ENCODE measurements around the gene TMEM175. TPM values are rescaled to one million over a fixed set of nuclear protein-coding genes. Genes with fewer than 3 reads are reported as not detected.
A peak's percentile ranks its signal among the peaks of the same experiment; 100 is the strongest.

Gene TMEM175
- total and polyA plus RNA-seq, 5 donors from 2014 or later: 12.1 to 46.0 (median 14.6) TPM

- Mint-ChIP-seq H3K9me3 (no peaks in the 10 kb centered on the region), H3K36me3 (no peaks in the 10 kb centered on the region), H3K4me1 (peaks cover 0 to 10% (median 0%) of the 10 kb centered on the region in 4 donors), H3K27ac (no peak within 1 kb of the TSS), H3K27me3 (peaks cover 7% of the 10 kb centered on the region), H3K4me3 (no peak within 1 kb of the TSS)
- Histone ChIP-seq H3K9me3 (ENCODE audit: control insufficient read depth in 2 of 2, low read length in 2 of 2) (no peaks in the 10 kb centered on the region), H3K36me3 (ENCODE audit: control insufficient read depth, insufficient read depth, low read length) (peaks cover 9% of the 10 kb centered on the region), H3K27me3 (ENCODE audit: control insufficient read depth, insufficient read depth, low read length) (no peaks in the 10 kb centered on the region), H3K4me1 (ENCODE audit: control insufficient read depth, insufficient read depth, low read length, poor library complexity, severe bottlenecking) (peaks cover 13% of the 10 kb centered on the region), H3K27ac (ENCODE audit: insufficient read depth, low read length, poor library complexity, severe bottlenecking) (no peak within 1 kb of the TSS), H3K4me3 (ENCODE audit: low read depth, low read length) (no peak within 1 kb of the TSS)
- no peak for ATAC-seq (ENCODE audit: low read depth in 2 of 2)
- no peak for DNase-seq
Observed at GRCh38 chr4:993111-994029, 61.1 kb downstream of the TMEM175 start, which contains the start of gene SLC26A1. TSS of gene SLC26A1 (minus strand) at chr4:993404. CDS start at chr4:991703, 1,701 bp downstream.

GRCh38 chr4:995311-996026, 63.2 kb downstream of the TMEM175 start:
- Mint-ChIP-seq H3K4me3 (peak overlapping the region in 1 of 4 donors; percentile 19), H3K36me3 (no peaks in the 10 kb centered on the region), H3K4me1 (peaks cover 0 to 16% (median 0%) of the 10 kb centered on the region in 4 donors), H3K27ac (no peak overlapping the region), H3K27me3 (peaks cover 21% of the 10 kb centered on the region), H3K9me3 (peaks cover 0 to 2% (median 0%) of the 10 kb centered on the region in 7 donors)
- Histone ChIP-seq H3K36me3 (ENCODE audit: control insufficient read depth, insufficient read depth, low read length) (peaks cover 4% of the 10 kb centered on the region), H3K27me3 (ENCODE audit: control insufficient read depth, insufficient read depth, low read length) (no peaks in the 10 kb centered on the region), H3K27ac (ENCODE audit: insufficient read depth, low read length, poor library complexity, severe bottlenecking) (no peak overlapping the region), H3K4me1 (ENCODE audit: control insufficient read depth, insufficient read depth, low read length, poor library complexity, severe bottlenecking) (peaks cover 13% of the 10 kb centered on the region), H3K4me3 (ENCODE audit: low read depth, low read length) (no peak overlapping the region), H3K9me3 (ENCODE audit: control insufficient read depth in 2 of 2, low read length in 2 of 2) (no peaks in the 10 kb centered on the region)
- DNase-seq: no peak
- no peak for ATAC-seq (ENCODE audit: low read depth in 2 of 2)

DNA sequence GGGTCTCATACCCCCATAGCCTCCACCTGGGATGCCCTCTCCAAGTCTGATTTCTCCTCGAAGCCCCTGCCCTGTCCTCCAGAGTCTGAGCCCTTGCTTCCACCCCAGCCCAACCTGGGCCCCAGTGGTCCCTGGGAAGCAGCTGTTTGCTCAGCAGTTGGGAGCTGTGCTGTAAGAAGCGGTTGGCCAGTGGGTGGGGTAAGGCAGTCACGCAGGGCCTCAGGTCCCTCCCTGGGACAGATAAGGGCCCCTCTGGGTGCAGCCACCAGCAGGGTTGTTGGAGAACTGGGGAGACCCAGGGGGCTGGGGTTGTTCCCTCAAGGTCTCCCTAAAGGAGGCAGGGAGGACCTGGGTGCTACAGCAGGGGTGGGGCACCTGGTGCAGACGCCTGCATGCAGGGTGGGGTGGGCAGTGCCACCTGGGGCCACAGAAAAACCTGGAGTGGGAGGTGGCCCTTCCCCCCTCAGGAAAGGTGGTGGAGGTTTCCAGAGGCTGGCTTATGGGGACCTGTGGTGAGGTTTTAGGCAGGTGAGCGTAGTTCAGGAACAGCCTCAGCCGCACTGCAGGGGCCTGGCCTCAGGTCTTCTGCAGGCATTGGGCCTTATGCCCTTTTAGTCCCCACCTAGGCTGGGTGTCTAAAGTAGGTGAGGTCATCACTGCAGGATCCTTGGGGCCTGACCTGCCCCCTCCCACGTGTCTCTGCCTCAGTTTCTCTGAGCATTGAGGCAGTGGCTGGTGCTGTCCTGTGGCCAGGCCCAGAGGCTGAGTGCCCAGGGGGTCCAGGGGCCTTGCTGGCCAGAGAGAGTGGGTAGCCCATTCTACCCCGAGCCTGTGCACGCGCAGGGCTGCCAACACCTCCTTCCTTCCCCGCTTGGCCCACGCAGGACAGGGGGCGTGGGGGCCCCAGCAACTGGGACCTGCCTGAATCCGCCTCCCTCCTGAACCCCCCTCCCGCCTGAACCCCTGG, 64.1 kb downstream of the TMEM175 start:
- Histone ChIP-seq H3K27me3 (ENCODE audit: control insufficient read depth, insufficient read depth, low read length) (no peaks in the 10 kb centered on the region), H3K27ac (ENCODE audit: insufficient read depth, low read length, poor library complexity, severe bottlenecking) (no peak overlapping the region), H3K4me3 (ENCODE audit: low read depth, low read length) (no peak overlapping the region), H3K9me3 (ENCODE audit: control insufficient read depth in 2 of 2, low read length in 2 of 2) (no peaks in the 10 kb centered on the region), H3K36me3 (ENCODE audit: control insufficient read depth, insufficient read depth, low read length) (no peaks in the 10 kb centered on the region), H3K4me1 (ENCODE audit: control insufficient read depth, insufficient read depth, low read length, poor library complexity, severe bottlenecking) (peaks cover 13% of the 10 kb centered on the region)
- DNase-seq: no peak
- Mint-ChIP-seq H3K27ac (peak overlapping the region in 1 of 3 donors; percentile 56), H3K4me3 (peak overlapping the region in 1 of 4 donors; percentile 19), H3K4me1 (peaks cover 0 to 17% (median 0%) of the 10 kb centered on the region in 4 donors), H3K36me3 (no peaks in the 10 kb centered on the region), H3K27me3 (peaks cover 21% of the 10 kb centered on the region), H3K9me3 (peaks cover 0 to 2% (median 0%) of the 10 kb centered on the region in 7 donors)
- no peak for ATAC-seq (ENCODE audit: low read depth in 2 of 2)

DNA sequence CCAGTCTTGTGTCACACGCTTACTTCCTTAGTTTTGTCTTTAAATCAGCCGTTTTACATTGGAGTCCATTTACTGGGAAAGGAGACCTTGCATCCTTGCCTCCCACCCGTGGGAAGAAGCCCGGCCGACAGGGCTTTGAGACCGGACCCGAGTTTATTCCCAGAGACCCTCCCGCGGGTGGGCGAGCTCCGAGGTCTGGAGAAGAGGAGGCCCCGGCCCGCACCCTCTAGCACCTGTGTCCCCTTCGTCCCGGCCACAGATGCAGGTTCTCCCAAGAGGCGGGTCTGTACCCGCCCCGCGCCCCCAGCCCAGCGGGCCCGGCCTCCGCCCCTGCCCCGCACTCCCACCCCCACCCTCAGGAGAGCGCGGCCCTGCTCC, 64.7 kb downstream of the TMEM175 start:
- no peak overlapping the region for H3K27ac Mint-ChIP-seq
- no peaks in the 10 kb centered on the region for H3K36me3 Mint-ChIP-seq
- Histone ChIP-seq H3K4me1 (ENCODE audit: control insufficient read depth, insufficient read depth, low read length, poor library complexity, severe bottlenecking) (peaks cover 13% of the 10 kb centered on the region), H3K36me3 (ENCODE audit: control insufficient read depth, insufficient read depth, low read length) (no peaks in the 10 kb centered on the region), H3K27ac (ENCODE audit: insufficient read depth, low read length, poor library complexity, severe bottlenecking) (no peak overlapping the region), H3K4me3 (ENCODE audit: low read depth, low read length) (no peak overlapping the region), H3K9me3 (ENCODE audit: control insufficient read depth in 2 of 2, low read length in 2 of 2) (no peaks in the 10 kb centered on the region), H3K27me3 (ENCODE audit: control insufficient read depth, insufficient read depth, low read length) (no peaks in the 10 kb centered on the region)
- peaks cover 0 to 2% (median 0%) of the 10 kb centered on the region in 7 donors for H3K9me3 Mint-ChIP-seq
- H3K4me3 Mint-ChIP-seq: no peak overlapping the region
- peaks cover 21% of the 10 kb centered on the region for H3K27me3 Mint-ChIP-seq
- ATAC-seq (ENCODE audit: low read depth in 2 of 2) (no peak), DNase-seq (no peak)
- H3K4me1 Mint-ChIP-seq: peaks cover 0 to 19% (median 0%) of the 10 kb centered on the region in 4 donors

- peak overlapping the region in 2 of 4 donors; percentile 19 to 62 for H3K4me3 Mint-ChIP-seq
- Histone ChIP-seq H3K27me3 (ENCODE audit: control insufficient read depth, insufficient read depth, low read length) (no peaks in the 10 kb centered on the region), H3K4me1 (ENCODE audit: control insufficient read depth, insufficient read depth, low read length, poor library complexity, severe bottlenecking) (peaks cover 15% of the 10 kb centered on the region), H3K4me3 (ENCODE audit: low read depth, low read length) (no peak overlapping the region), H3K36me3 (ENCODE audit: control insufficient read depth, insufficient read depth, low read length) (no peaks in the 10 kb centered on the region), H3K9me3 (ENCODE audit: control insufficient read depth in 2 of 2, low read length in 2 of 2) (no peaks in the 10 kb centered on the region), H3K27ac (ENCODE audit: insufficient read depth, low read length, poor library complexity, severe bottlenecking) (no peak overlapping the region)
- H3K27me3 Mint-ChIP-seq: peaks cover 21% of the 10 kb centered on the region
- peaks cover 0 to 2% (median 0%) of the 10 kb centered on the region in 7 donors for H3K9me3 Mint-ChIP-seq
- DNase-seq: no peak
- peaks cover 0 to 19% (median 0%) of the 10 kb centered on the region in 4 donors for H3K4me1 Mint-ChIP-seq
- H3K36me3 Mint-ChIP-seq: no peaks in the 10 kb centered on the region
- ATAC-seq (ENCODE audit: low read depth in 2 of 2): peak; percentile 22 to 31
- H3K27ac Mint-ChIP-seq: no peak overlapping the region
Observed at GRCh38 chr4:997375-998071, 65.3 kb downstream of the TMEM175 start.

DNA sequence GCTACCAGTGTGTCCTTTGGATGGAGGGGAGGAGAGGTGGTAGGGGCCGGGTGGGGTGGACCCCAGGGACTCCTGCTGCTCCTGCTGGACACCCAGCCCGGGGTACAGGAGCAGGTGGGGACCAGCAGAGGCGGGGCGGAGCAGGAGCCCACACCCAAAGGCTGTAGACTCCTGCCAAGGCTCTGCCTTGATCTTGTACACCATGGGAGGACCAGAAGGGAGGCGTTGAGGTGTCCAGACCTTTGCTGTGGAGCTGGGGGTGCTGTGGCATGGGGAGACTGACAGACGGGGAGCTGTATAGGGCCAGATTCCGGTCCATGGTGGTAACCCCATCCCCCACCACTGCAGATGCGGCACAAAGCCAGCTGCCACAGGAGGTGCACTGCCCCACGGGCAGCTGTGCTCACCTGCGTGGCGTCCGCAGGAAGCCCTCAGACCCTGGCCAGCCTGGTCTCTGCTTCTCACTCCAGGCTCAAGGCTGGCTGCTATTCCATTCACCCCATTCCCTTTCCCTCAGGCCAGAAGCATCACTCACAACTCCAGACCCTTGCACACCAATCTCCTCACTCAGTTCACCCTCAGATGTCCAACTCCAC, 65.9 kb downstream of the TMEM175 start:
- H3K4me1 Mint-ChIP-seq: peaks cover 0 to 16% (median 0%) of the 10 kb centered on the region in 4 donors
- no peak for ATAC-seq (ENCODE audit: low read depth in 2 of 2)
- H3K27ac ChIP-seq (ENCODE audit: insufficient read depth, low read length, poor library complexity, severe bottlenecking): no peak overlapping the region
- H3K27ac Mint-ChIP-seq: no peak overlapping the region
- no peaks in the 10 kb centered on the region for H3K9me3 ChIP-seq (ENCODE audit: control insufficient read depth in 2 of 2, low read length in 2 of 2)
- DNase-seq: no peak
- H3K27me3 ChIP-seq (ENCODE audit: control insufficient read depth, insufficient read depth, low read length): no peaks in the 10 kb centered on the region
- no peaks in the 10 kb centered on the region for H3K36me3 ChIP-seq (ENCODE audit: control insufficient read depth, insufficient read depth, low read length)
- H3K4me1 ChIP-seq (ENCODE audit: control insufficient read depth, insufficient read depth, low read length, poor library complexity, severe bottlenecking): peaks cover 22% of the 10 kb centered on the region
- H3K27me3 Mint-ChIP-seq: peaks cover 21% of the 10 kb centered on the region
- H3K4me3 Mint-ChIP-seq: peak overlapping the region in 1 of 4 donors; percentile 19
- no peak overlapping the region for H3K4me3 ChIP-seq (ENCODE audit: low read depth, low read length)
- H3K36me3 Mint-ChIP-seq: no peaks in the 10 kb centered on the region
- H3K9me3 Mint-ChIP-seq: peaks cover 0 to 2% (median 0%) of the 10 kb centered on the region in 7 donors

Data from CD4-positive, CD25-positive, alpha-beta regulatory T cell (primary cell).